HepG2 (cell line): ENCODE data around the gene LAMTOR1. TPM values are rescaled to one million over a fixed set of nuclear protein-coding genes. Genes with fewer than 3 reads are reported as not detected.

Experiments
- CCDC6 ChIP-seq: sonication (generic); formaldehyde crosslinking; IDR thresholded peaks from 2 replicates; pipeline ENCODE4 v1.8.1; 2022; ENCODE audit warnings: mild to moderate bottlenecking, missing genetic modification reagents, moderate library complexity
- MAFG ChIP-seq: sonication (generic); formaldehyde crosslinking; IDR thresholded peaks from 2 replicates; pipeline ENCODE4 v1.5.1; 2020; ENCODE audit warnings: mild to moderate bottlenecking, missing genetic modification reagents
- NR1H2 ChIP-seq: sonication (generic); formaldehyde crosslinking; IDR thresholded peaks from 2 replicates; pipeline ENCODE4 v1.8.1; 2022; ENCODE audit warnings: low read depth, missing genetic modification reagents, borderline replicate concordance
- SIN3A ChIP-seq: IDR thresholded peaks from 2 replicates; pipeline ENCODE4 v1.6.1; 2011; ENCODE audit warnings: low read depth, mild to moderate bottlenecking, control low read depth, low read length, borderline replicate concordance
- SMAD1 ChIP-seq: sonication (generic); formaldehyde crosslinking; IDR thresholded peaks from 2 replicates; pipeline ENCODE4 v1.4.0; 2020; ENCODE audit warnings: missing genetic modification reagents, low read depth, mild to moderate bottlenecking, borderline replicate concordance
- SPEN ChIP-seq: sonication (generic); formaldehyde crosslinking; IDR thresholded peaks from 2 replicates; pipeline ENCODE4 v1.5.1; 2020; ENCODE audit warnings: low read depth, mild to moderate bottlenecking, missing genetic modification reagents
- ZMAT3 ChIP-seq: sonication (generic); formaldehyde crosslinking; conservative IDR thresholded peaks from 2 replicates; pipeline ENCODE4 v1.7.0; 2021; ENCODE audit warnings: missing genetic modification reagents
- ZNF367 ChIP-seq: sonication (generic); formaldehyde crosslinking; IDR thresholded peaks from 2 replicates; pipeline ENCODE4 v1.4.0; 2020; ENCODE audit warnings: missing genetic modification reagents, borderline replicate concordance
- ZNF644 ChIP-seq: IDR thresholded peaks from 2 replicates; pipeline ENCODE4 v1.6.1; 2016; ENCODE audit warnings: low read depth
- polyA plus RNA-seq, 8 experiments: library from polyadenylated mRNA; depleted of rRNA in 3 of 8; stranded (reverse) in 7 of 8; unstranded in 1 of 8; fragments of >200 nt; fragmentation: Illumina TruSeq in 4 of 8; extraction: Trizol in 4 of 8; gene quantifications; 2 replicates each; pipeline versions ENCODE4 v1.2.1 to v1.2.3, GENCODE V29; 2011 to 2016; ENCODE audit warnings: low read depth in 4 of 8, missing spikeins in 1 of 8, mixed read lengths in 1 of 8; ENCODE audit not compliant: insufficient read depth in 1 of 8
- total RNA-seq, 5 experiments: library from RNA; depleted of rRNA; stranded (reverse); fragments of >200 nt; fragmentation: Illumina TruSeq; extraction: Trizol; gene quantifications; 2 replicates each; pipeline ENCODE4 v1.2.3, GENCODE V29; 2016; ENCODE audit warnings: low read depth in 1 of 5
- TF ChIP-seq, protein P1 (sequence below): sonication (generic); formaldehyde crosslinking; IDR thresholded peaks from one replicate; pipeline ENCODE4 v1.5.1; 2020; ENCODE audit warnings: mild to moderate bottlenecking, missing genetic modification reagents; ENCODE audit errors: not compliant biosample characterization
- TF ChIP-seq, protein P2 (sequence below): sonication (generic); formaldehyde crosslinking; IDR thresholded peaks from 2 replicates; pipeline ENCODE4 v1.5.0; 2020; ENCODE audit warnings: missing genetic modification reagents
- TF ChIP-seq, protein P3 (sequence below): sonication (generic); formaldehyde crosslinking; IDR thresholded peaks from 2 replicates; pipeline ENCODE4 v1.4.0; 2020; ENCODE audit warnings: low read depth, missing genetic modification reagents
- TF ChIP-seq, protein P4 (sequence below): sonication (generic); formaldehyde crosslinking; IDR thresholded peaks from 2 replicates; pipeline ENCODE4 v1.4.0; 2020; ENCODE audit warnings: missing genetic modification reagents

LAMTOR1 gene
- total and polyA plus RNA-seq, 2 of the 13 experiments (the other 11 are each of a cell fraction or from before 2014, with no cell fraction given), result 60.4 to 66.0 TPM

DNA sequence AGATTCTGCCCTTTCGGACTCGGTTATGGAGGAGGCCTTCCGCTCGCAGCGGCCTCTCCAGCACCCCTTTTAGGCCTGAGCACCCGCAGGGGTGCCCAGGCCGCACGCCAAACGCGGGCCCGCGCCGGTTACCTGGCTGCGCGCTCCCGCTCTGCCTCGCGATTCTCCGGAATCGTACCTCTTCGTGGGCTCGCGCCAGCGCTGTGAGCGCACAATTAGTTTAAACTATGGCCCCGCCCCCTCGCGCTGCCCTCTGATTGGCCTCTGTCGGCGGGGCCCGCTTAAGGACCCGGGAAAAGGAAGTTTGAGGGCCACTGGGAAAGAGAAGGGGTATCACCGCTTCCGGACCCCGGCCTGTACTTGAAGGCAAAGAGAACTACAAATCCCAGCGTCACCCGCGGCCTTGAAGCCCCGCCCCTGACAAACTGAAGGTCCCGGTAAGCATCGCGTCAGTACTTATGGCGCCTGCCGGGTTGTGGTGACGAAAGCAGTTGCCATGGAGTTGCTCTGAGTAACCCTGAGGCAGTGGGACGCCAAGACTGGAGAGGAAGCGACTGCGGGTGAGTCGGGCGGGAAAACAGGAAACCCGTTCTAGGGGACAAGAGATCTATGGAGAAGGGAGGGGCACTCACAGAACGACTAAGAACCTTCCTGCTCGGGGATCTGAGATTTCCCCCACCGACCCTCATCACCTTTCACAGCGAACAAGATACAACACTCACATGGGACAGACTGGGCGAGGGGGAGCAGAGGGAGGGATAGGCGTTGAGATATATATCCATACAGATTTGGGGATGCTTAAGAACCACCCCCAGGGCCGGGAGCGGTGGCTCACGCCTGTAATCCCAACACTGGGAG lies 22.5 kb downstream of the LAMTOR1 start, which contains the start of the genes LRRC51 and NUMA1 (continued):
- TF ChIP-seq SMAD1 (CRISPR knock-in tag), result peak; percentile 10; the same call in 1 of the 2 replicates
- TF ChIP-seq ZNF644 (CRISPR knock-in tag), result no peak
- TF ChIP-seq NR1H2 (CRISPR knock-in tag), result no peak
- TF ChIP-seq SPEN (CRISPR knock-in tag), result peak; percentile 51; the same call in 1 of the 2 replicates
- TF ChIP-seq, protein P1, sequence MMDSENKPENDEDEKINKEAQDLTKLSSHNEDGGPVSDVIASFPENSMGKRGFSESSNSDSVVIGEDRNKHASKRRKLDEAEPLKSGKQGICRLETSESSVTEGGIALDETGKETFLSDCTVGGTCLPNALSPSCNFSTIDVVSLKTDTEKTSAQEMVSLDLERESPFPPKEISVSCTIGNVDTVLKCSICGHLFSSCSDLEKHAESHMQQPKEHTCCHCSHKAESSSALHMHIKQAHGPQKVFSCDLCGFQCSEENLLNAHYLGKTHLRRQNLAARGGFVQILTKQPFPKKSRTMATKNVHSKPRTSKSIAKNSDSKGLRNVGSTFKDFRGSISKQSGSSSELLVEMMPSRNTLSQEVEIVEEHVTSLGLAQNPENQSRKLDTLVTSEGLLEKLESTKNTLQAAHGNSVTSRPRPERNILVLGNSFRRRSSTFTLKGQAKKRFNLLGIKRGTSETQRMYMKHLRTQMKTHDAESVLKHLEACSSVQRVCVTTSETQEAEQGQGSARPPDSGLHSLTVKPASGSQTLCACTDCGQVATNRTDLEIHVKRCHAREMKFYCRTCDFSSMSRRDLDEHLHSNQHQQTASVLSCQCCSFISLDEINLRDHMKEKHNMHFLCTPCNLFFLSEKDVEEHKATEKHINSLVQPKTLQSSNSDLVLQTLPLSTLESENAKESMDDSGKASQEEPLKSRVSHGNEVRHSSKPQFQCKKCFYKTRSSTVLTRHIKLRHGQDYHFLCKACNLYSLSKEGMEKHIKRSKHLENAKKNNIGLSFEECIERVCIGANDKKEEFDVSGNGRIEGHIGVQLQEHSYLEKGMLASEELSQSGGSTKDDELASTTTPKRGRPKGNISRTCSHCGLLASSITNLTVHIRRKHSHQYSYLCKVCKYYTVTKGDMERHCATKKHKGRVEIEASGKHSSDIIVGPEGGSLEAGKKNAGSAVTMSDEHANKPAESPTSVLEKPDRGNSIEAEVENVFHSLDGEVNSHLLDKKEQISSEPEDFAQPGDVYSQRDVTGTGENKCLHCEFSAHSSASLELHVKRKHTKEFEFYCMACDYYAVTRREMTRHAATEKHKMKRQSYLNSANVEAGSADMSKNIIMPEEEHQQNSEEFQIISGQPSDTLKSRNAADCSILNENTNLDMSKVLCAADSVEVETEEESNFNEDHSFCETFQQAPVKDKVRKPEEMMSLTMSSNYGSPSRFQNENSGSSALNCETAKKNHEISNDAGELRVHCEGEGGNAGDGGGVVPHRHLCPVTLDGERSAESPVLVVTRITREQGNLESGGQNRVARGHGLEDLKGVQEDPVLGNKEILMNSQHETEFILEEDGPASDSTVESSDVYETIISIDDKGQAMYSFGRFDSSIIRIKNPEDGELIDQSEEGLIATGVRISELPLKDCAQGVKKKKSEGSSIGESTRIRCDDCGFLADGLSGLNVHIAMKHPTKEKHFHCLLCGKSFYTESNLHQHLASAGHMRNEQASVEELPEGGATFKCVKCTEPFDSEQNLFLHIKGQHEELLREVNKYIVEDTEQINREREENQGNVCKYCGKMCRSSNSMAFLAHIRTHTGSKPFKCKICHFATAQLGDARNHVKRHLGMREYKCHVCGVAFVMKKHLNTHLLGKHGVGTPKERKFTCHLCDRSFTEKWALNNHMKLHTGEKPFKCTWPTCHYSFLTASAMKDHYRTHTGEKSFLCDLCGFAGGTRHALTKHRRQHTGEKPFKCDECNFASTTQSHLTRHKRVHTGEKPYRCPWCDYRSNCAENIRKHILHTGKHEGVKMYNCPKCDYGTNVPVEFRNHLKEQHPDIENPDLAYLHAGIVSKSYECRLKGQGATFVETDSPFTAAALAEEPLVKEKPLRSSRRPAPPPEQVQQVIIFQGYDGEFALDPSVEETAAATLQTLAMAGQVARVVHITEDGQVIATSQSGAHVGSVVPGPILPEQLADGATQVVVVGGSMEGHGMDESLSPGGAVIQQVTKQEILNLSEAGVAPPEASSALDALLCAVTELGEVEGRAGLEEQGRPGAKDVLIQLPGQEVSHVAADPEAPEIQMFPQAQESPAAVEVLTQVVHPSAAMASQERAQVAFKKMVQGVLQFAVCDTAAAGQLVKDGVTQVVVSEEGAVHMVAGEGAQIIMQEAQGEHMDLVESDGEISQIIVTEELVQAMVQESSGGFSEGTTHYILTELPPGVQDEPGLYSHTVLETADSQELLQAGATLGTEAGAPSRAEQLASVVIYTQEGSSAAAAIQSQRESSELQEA (CRISPR knock-in tag), result no peak
- no peak for TF ChIP-seq ZNF367 (CRISPR knock-in tag)
- TF ChIP-seq, protein P2, sequence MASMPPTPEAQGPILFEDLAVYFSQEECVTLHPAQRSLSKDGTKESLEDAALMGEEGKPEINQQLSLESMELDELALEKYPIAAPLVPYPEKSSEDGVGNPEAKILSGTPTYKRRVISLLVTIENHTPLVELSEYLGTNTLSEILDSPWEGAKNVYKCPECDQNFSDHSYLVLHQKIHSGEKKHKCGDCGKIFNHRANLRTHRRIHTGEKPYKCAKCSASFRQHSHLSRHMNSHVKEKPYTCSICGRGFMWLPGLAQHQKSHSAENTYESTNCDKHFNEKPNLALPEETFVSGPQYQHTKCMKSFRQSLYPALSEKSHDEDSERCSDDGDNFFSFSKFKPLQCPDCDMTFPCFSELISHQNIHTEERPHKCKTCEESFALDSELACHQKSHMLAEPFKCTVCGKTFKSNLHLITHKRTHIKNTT (CRISPR knock-in tag), result no peak
- no peak for TF ChIP-seq ZMAT3 (CRISPR knock-in tag)
- peak; percentile 91; the same call in 1 of the 2 replicates for TF ChIP-seq SIN3A
- TF ChIP-seq CCDC6 (CRISPR knock-in tag), result no peak; the same call in none of the 2 replicates
- TF ChIP-seq, protein P3, sequence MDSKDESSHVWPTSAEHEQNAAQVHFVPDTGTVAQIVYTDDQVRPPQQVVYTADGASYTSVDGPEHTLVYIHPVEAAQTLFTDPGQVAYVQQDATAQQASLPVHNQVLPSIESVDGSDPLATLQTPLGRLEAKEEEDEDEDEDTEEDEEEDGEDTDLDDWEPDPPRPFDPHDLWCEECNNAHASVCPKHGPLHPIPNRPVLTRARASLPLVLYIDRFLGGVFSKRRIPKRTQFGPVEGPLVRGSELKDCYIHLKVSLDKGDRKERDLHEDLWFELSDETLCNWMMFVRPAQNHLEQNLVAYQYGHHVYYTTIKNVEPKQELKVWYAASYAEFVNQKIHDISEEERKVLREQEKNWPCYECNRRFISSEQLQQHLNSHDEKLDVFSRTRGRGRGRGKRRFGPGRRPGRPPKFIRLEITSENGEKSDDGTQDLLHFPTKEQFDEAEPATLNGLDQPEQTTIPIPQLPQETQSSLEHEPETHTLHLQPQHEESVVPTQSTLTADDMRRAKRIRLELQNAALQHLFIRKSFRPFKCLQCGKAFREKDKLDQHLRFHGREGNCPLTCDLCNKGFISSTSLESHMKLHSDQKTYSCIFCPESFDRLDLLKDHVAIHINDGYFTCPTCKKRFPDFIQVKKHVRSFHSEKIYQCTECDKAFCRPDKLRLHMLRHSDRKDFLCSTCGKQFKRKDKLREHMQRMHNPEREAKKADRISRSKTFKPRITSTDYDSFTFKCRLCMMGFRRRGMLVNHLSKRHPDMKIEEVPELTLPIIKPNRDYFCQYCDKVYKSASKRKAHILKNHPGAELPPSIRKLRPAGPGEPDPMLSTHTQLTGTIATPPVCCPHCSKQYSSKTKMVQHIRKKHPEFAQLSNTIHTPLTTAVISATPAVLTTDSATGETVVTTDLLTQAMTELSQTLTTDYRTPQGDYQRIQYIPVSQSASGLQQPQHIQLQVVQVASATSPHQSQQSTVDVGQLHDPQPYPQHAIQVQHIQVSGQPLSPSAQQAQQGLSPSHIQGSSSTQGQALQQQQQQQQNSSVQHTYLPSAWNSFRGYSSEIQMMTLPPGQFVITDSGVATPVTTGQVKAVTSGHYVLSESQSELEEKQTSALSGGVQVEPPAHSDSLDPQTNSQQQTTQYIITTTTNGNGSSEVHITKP (CRISPR knock-in tag), result peak; percentile 54; the same call in 1 of the 2 replicates
- TF ChIP-seq, protein P4, sequence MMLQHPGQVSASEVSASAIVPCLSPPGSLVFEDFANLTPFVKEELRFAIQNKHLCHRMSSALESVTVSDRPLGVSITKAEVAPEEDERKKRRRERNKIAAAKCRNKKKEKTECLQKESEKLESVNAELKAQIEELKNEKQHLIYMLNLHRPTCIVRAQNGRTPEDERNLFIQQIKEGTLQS, result no peak
- TF ChIP-seq MAFG (CRISPR knock-in tag), result no peak
